ENCODE measurements around the gene TAGLN2.

GRCh38 chr1:159924025-159924790 is 1.1 kb downstream of the TAGLN2 start:
- TF ChIP-seq CTCF (IDR thresholded peaks at IDR 0.05; ENCODE audit: insufficient read depth, low read length) (no peak), GABPA (IDR thresholded peaks at IDR 0.05; ENCODE audit: low read depth) (no peak), POLR2AphosphoS5 (IDR thresholded peaks at IDR 0.05; ENCODE audit: low read depth) (no peak; the same call in 1 of the 2 replicates), SPI1 (IDR thresholded peaks at IDR 0.05; ENCODE audit: borderline replicate concordance, low read depth) (no peak)
- TF ChIP-seq, protein P1, sequence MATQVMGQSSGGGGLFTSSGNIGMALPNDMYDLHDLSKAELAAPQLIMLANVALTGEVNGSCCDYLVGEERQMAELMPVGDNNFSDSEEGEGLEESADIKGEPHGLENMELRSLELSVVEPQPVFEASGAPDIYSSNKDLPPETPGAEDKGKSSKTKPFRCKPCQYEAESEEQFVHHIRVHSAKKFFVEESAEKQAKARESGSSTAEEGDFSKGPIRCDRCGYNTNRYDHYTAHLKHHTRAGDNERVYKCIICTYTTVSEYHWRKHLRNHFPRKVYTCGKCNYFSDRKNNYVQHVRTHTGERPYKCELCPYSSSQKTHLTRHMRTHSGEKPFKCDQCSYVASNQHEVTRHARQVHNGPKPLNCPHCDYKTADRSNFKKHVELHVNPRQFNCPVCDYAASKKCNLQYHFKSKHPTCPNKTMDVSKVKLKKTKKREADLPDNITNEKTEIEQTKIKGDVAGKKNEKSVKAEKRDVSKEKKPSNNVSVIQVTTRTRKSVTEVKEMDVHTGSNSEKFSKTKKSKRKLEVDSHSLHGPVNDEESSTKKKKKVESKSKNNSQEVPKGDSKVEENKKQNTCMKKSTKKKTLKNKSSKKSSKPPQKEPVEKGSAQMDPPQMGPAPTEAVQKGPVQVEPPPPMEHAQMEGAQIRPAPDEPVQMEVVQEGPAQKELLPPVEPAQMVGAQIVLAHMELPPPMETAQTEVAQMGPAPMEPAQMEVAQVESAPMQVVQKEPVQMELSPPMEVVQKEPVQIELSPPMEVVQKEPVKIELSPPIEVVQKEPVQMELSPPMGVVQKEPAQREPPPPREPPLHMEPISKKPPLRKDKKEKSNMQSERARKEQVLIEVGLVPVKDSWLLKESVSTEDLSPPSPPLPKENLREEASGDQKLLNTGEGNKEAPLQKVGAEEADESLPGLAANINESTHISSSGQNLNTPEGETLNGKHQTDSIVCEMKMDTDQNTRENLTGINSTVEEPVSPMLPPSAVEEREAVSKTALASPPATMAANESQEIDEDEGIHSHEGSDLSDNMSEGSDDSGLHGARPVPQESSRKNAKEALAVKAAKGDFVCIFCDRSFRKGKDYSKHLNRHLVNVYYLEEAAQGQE (IDR thresholded peaks at IDR 0.05; ENCODE audit: insufficient replicate concordance, low read depth), result no peak
